NCI-H1417 (cell line): ENCODE data around the gene SIVA1.

Source experiments
- DNase-seq, 3 experiments: peaks; one replicate each; lab custom pipeline; 2025; lab: John Stamatoyannopoulos, UW

SIVA1 gene

DNA sequence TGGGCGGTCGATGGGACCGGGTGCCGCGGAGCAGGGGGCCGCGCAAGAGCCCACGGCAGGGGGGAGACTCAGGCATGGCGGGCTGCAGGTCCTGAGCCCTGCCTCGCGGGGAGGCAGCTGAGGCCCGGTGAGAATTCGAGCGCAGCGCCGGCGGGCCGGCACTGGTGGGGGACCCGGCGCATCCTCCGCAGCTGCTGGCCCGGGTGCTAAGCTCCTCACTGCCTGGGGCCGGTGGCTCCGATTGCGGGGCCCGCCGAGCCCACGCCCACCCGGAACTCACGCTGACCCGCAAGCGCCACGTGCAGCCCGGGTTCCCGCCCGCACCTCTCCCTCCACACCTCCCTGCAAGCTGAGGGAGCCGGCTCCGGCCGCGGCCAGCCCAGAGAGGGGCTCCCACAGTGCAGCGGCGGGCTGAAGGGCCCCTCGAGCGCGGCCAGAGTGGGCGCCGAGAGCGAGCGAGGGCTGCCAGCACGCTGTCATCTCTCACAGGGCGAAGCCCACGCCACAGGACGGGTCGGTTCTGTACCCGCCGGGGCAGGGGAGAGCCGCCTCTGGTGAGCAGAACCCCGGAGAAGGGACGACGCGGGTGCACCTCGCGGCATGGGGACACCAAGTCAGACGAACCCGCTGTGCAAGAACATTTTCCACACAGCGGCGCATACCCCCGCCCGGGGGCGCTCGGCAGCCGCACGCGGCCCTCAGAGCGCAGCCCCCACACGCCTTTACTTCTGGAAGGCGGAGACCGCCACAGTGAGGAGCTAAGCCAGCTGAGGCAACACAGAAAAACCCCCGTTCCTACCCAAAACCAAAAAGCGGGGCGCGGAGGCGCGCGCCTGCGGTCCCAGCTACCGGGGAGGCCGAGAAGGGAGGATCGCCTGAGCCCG lies 1.2 kb upstream of the SIVA1 start:
- no peak for DNase-seq

DNA sequence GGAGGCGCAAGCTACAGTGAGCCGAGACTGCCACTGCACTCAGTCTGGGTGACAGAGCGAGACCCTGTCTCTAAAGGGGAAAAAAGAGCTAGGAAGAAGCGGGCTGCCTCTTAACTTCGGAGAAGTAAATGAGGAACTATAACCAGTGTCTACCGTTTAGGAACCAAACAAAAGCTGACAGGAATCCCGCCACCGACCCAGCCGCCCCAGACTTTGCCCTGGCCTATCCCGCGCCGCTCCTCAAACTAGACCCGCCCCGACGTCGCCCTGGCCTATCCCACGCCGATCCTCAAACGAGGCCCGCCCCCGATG lies 568 bp upstream of the SIVA1 start:
- no peak for DNase-seq

GRCh38 chr14:104753528-104754212 lies 723 bp downstream of the SIVA1 start:
- DNase-seq = peak in 1 of 3 experiments; percentile 45

DNA sequence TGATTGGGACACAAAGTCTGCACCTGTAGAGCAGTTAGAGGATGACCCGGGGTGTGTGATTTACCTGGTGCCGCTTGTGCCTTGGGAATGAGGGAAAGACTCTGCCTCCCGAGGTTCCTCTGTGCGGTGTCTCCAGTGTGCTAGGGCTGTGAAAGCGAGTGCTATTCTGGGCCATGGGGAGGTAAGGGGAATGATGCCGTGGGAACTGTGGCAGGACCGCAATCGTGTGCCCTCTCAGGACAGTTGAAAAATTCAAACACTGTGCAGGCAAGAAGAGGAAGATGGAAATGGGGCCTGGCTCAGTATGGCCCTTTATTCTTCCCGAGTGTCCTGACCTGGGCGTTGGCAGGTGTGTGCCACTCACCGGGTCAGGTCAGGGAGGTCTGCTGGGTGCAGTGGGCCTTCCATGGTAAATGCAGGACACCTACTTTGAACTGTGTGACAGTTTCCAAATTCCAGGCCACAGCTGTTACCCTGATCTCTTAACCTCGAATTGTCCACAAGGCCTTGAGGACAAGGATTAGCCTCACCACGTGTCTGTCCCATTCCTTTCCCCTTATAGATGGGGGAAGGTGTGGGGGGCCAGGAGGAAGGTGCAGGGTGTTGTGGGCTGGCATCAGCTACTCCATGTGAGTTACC lies 1.4 kb downstream of the SIVA1 start:
- no peak for DNase-seq

DNA sequence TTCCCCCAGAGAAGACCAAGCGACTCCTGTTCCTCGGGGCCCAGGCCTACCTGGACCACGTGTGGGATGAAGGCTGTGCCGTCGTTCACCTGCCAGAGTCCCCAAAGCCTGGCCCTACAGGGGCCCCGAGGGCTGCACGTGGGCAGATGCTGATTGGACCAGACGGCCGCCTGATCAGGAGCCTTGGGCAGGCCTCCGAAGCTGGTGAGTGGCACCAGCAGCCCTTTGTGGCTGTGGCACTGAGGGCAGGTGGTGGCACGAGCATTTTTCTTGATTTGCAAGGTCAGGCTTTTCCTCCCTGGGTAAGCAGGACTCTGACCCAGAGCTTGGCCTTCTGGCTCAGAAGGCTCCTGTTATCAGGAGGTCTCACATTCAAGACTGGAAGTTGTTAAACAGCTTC lies 2.7 kb downstream of the SIVA1 start:
- no peak for DNase-seq

DNA sequence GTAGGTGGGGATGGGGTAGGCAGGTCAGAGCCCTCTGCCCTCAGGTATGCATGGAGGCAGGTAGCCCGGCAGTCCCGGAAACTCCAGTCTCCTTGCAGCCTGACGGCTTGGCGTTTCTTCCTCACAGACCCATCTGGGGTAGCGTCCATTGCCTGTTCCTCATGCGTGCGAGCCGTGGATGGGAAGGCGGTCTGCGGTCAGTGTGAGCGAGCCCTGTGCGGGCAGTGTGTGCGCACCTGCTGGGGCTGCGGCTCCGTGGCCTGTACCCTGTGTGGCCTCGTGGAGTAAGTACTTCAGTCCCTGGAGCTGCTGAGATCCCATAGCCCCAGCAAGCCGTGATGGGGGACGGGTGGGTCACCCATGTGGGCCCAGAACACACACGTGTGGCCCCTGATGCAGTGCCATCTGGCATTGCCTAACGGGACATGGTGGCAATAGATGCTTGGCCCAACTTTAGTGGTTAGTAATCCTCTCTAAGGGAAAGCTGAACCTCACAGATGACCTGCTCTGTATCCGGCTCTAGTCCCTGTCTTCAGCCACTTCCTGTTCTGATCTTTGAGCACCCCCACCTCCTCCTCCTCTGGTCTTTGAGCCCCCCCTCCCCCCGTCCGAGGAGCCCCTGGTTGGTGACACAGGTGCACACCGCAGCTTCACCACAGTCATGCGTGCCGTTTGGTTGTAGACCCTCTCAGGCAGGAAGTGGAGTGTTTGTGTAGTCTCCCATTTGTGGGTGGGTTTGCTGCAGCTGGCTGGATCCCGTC lies 3.7 kb downstream of the SIVA1 start:
- DNase-seq = no peak

GRCh38 chr14:104757238-104757585 lies 4.3 kb downstream of the SIVA1 start:
- no peak for DNase-seq

- DNase-seq = no peak
Observed at GRCh38 chr14:104757681-104758392, 4.9 kb downstream of the SIVA1 start.

DNA sequence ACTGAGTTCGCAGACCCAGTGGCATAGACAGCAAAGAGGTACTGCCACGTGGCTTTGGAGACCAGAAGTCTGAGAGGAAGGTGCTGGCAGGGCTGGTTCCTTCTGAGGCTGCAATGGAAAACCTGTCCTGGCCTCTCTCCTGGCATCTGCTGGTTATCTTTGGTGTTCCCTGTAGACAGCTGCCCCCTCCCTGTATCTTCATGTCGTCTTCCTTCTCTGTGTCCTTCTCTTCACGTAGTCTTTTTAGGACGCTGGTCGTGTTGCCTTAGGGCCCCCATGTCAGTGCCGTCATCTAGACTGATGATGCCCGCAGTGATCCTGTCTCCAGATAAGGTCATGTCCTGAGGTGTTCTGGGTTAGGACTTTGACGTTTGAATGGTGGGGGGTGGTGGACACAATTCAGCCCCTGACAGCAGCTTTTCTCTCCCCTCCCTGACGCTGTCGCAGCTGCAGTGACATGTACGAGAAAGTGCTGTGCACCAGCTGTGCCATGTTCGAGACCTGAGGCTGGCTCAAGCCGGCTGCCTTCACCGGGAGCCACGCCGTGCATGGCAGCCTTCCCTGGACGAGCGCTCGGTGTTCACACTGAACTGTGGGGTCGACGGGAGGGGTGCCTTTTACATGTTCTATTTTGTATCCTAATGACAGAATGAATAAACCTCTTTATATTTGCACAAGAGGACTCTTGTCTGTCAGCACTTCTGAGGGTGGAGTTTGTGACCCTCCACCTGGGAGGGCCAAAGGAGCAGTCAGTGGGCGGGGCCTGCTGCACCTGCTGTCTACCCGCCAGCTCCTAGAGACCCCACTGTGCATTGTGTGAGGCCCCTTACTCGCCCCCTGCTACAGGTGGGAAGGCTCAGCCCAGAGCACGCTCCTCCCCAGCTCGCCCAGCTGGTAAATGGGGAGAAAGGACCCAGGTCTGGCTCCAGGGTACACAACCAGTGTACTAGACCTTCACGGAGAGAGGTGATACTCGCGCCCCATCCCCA lies 6.3 kb downstream of the SIVA1 start:
- DNase-seq = peak in 1 of 3 experiments; percentile 53

DNA sequence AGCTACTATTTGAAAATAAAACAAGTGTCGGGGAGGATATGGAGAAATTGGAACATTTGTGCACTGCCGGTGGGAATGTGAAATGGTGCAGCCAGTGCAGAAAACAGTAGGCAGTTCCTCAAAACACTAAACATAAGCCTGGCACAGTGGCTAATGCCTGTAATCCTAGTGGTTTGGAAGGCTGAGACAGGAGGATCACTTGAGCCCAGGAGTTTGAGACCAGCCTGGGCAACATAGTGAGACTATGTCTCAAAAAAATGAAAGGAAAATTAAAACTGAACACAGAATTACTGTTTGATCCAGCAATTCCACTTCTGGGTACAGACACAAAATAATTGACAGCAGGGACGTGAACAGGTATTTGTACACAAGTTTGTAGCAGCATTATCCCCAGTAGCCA lies 12.6 kb downstream of the SIVA1 start:
- DNase-seq = no peak

DNA sequence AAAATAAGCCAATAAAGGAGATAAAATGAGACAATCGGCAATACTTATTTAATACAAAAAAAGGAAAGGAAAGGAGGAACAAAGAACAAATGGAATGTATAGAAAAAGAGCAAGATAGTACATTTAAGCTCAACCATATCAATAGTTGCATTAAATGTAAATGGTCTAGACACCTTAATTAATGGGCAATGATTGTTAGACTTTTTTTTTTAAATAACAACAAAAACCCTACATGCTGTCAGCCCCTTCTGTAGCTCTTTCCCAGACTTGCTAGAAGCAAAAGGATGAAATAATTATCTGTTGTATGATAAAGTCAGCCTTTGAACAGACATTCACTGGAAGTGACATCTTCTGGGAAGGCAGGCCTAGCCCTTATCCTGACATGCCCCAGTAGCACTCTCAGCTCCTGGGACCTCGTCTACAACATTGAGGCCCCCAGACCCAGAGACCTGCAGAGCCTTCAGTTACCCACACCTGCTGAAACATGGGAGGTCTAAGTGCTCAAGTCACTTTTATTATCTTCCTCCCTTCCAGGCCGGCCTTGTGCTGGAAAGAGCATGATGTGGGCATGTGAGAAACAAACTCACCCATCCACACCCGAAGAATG lies 13.4 kb downstream of the SIVA1 start:
- no peak for DNase-seq

- DNase-seq = no peak
Observed at GRCh38 chr14:104766863-104767633, 14.1 kb downstream of the SIVA1 start.

DNA sequence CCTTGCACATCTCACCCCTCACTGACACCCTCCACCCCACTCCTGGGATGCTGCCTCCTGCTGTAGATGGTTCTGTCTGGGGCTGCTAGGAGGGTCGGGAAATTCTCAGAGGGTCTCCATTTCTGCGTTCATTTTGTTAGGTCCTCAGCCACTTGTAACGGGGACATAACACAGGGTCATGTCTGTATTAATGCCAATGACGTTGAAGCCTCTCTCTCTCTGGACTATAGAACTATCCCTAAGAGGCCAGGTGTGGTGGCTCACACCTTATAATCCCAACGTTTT lies 14.6 kb downstream of the SIVA1 start:
- DNase-seq = no peak

DNA sequence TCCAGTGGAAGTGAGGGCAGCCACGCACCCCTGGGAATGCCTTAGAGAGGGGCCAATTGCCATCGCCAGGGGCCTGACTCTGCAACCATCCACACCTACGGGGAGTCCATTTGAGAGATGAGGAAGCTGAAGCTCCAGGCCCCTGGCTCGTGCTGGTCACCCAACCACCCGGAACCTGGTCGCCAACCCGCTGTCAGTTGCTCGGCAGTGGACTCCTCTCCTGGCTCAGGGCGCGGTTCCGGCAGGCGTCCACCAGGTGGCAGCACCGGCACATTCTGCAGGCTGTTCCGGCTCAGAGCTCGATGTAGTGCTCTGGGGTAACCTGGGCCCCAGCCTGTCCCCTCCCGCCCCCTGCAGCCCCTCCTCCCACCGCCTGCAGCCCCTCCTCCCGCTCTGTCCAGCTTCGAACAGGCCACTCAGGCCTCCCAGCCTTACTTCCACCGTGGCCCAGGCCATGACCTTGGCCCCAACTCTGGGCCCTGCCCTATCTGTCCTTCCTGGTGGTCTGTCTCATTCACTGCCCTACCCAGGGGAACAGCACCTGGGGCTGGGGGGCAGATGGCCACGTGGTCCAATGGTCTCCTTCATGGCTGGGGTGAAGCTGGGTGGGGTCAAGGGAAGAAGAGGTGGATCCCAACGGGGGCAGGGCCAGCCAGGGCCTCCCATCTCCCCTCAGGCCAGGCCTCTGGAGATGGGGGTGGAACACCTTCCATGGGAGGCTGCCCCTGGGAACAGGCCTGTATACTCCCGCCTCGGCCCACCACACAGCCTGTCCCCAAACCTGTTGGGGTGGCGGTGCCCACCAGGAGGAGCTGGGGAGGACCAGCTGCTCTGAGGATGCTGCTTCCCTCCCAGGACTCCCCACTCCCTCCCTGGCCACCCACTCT lies 15.7 kb downstream of the SIVA1 start:
- peak; percentile 68 to 86 (median 78) for DNase-seq

DNA sequence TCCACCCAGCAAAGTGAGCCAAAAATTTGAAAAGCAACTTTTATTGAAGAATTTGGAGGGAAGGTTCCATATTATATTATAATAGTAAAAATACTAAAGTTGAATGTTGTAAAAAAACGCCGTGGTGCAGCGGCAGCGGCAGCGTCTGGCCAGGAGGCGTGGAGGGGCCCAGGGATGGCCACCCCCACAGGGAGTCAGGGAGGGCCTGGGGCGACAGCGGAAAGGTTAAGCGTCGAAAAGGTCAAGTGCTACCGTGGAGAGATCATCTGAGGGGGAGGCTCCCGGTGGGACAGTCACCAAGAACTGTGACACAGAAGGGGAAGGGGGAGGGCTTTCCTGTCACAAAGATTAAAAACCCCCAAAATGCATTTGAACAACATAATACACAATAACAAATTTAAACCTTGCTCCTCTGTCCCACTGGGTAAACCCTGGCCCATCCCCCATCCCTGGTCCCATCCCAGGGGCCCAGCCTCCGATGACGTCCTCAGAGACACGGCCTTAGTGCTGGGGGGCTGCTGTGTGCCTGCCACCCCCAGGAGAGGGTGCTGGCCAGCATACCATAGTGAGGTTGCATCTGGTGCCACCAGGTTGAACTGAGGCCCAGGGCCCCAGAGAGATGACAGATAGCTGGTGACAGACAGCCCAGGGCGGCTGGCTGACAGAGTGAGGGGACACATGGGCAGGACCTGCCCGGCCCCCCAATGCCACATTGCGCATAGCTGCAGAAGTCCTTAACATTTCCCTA lies 16.6 kb downstream of the SIVA1 start:
- no peak for DNase-seq

DNA sequence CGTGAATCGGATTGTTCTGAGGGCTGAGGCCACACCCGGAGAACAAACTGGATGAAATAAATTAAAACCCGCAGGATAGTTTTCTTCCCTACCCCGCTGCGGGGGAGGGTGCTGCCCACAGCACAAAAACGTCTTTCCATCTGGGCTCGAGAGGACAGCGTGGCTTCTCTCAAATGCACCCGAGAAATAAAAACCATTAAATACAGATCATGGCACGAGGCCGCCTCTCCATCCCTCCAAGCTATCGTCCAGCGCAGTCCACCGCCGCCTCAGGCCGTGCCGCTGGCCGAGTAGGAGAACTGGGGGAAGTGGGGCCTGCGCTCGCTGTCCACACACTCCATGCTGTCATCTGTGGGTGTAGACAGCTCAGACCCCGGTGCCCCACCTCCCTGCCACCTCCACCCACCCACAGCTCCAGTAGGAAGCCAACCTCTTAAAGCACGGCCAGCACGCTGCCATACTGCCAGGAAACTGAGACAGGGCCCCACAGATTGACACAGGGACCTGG lies 17.2 kb downstream of the SIVA1 start:
- DNase-seq = no peak

GRCh38 chr14:104770851-104771272 lies 17.9 kb downstream of the SIVA1 start:
- DNase-seq = no peak

GRCh38 chr14:104771374-104771773 lies 18.4 kb downstream of the SIVA1 start:
- no peak for DNase-seq
